Hepatocyte (in vitro differentiated cells): Measurements from ENCODE around the gene MEA1.

ENCODE experiments used
- EZH2 ChIP-seq: fragments of 200-600 bp; sonication (generic); IDR thresholded peaks from 2 replicates; pipeline ENCODE4 v1.6.1; 2016; ENCODE audit warnings: antibody characterized with exemption, mild to moderate bottlenecking, borderline replicate concordance
- EZH2phosphoT487 ChIP-seq: fragments of 200-600 bp; sonication (generic); IDR thresholded peaks from one replicate; pipeline ENCODE4 v1.6.1; 2018; ENCODE audit warnings: antibody characterized with exemption, mild to moderate bottlenecking, low read depth, moderate library complexity; ENCODE audit not compliant: unreplicated experiment, severe bottlenecking

GRCh38 chr6:43006251-43006650 lies 7.5 kb downstream of the MEA1 start:
- no peak for TF ChIP-seq EZH2phosphoT487
- no peak for TF ChIP-seq EZH2
